ENCODE results near the gene CTSE.

The CTSE gene

GRCh38 chr1:206049919-206050600, 26.4 kb upstream of the CTSE start:
- DNase-seq, result no peak

DNA sequence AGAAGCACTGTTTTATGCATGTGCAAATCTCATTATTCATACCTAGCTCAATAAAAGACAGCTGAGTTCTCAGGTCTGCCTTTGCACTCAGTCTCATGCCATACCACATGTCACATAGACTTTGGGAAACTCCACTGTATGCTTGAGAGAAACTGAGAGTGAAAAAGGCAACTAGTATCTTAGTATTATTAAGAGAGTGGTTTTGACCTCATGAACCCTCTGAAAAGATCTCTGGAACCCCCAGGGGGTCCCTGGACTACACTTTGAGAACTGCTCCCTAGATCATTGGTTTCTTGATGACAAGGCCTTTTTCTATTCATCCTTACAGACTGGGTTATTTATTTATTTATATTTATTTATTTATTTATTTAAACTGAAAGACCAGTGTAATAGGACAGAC, 25.6 kb upstream of the CTSE start:
- DNase-seq, result no peak

DNA sequence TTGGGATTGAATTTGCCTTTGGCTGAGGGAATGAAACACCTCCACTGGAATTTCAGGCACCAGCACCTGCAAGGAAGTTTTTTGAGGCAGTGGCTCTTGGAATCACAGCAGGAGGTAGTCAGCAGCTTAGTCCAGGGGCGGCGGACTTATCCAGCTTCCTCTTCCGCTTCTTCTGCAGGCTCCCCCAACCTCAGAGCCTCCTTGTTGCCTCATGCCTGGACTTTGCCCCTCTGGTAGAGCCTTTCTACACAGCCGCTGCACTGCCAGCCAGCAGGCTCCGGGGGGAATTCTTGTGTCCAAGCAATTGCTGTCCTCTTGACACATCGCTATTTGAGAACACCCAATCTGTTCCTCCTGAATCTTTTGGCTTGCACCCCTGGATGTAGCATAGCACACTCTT, 24.9 kb upstream of the CTSE start:
- no peak for DNase-seq

GRCh38 chr1:206047271-206047670, 23.6 kb upstream of the CTSE start:
- DNase-seq, result no peak

GRCh38 chr1:206041640-206042039, 17.9 kb upstream of the CTSE start:
- DNase-seq, result peak; percentile 63

- no peak for DNase-seq
Observed at GRCh38 chr1:206040328-206040727, 16.6 kb upstream of the CTSE start.

GRCh38 chr1:206039046-206039973, 15.6 kb upstream of the CTSE start:
- DNase-seq, result no peak

- DNase-seq, result no peak
Observed at GRCh38 chr1:206037581-206037980, 13.9 kb upstream of the CTSE start.

GRCh38 chr1:206036663-206037455, 13.2 kb upstream of the CTSE start:
- DNase-seq, result no peak

GRCh38 chr1:206035027-206035426, 11.3 kb upstream of the CTSE start:
- DNase-seq, result no peak

GRCh38 chr1:206032380-206033140, 8.9 kb upstream of the CTSE start:
- no peak for DNase-seq

DNA sequence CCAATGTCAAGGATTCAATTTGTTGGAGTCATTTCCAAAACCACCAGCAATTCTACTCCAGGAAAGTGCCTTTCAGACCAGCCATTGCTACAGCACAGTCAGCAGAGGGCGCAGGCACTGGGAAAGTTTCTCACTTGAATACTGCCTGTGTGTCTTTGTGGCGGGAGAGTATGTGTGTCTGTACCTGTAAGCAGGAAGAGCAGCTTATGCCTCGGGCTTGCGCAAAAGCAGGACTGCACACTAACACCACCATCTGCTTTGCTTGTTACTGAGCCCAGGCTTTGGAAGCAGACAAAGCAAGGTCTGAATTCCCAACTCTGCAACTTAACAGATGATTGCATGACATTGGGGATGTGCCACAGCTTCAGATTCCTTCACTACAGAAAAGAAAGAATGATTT, 7.0 kb upstream of the CTSE start:
- peak; percentile 86 for DNase-seq

DNA sequence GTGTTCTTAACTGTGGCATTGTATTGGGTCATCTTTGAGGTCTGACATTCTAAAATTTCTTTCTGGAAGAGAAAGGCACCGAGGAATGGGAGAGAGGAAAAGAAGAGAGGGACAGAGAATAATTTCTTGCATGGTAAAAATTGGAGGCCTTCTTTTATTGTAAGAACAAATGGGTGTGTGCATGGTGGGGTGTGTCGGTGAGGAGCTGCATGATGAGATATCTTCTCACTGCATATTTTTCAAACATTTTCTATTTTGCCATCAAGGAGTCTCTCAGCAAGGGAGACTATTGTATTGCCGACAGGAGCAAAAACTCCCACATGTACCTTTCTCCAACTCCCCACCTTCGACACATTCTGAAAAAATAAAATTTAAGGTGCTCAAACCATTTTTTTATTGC, 6.5 kb upstream of the CTSE start:
- DNase-seq, result no peak

- DNase-seq, result no peak
Observed at GRCh38 chr1:206029484-206029883, 5.8 kb upstream of the CTSE start.

- DNase-seq, result no peak
Observed at GRCh38 chr1:206025283-206025820, 1.7 kb upstream of the CTSE start.

GRCh38 chr1:206022766-206023165, 929 bp downstream of the CTSE start:
- DNase-seq, result no peak

DNA sequence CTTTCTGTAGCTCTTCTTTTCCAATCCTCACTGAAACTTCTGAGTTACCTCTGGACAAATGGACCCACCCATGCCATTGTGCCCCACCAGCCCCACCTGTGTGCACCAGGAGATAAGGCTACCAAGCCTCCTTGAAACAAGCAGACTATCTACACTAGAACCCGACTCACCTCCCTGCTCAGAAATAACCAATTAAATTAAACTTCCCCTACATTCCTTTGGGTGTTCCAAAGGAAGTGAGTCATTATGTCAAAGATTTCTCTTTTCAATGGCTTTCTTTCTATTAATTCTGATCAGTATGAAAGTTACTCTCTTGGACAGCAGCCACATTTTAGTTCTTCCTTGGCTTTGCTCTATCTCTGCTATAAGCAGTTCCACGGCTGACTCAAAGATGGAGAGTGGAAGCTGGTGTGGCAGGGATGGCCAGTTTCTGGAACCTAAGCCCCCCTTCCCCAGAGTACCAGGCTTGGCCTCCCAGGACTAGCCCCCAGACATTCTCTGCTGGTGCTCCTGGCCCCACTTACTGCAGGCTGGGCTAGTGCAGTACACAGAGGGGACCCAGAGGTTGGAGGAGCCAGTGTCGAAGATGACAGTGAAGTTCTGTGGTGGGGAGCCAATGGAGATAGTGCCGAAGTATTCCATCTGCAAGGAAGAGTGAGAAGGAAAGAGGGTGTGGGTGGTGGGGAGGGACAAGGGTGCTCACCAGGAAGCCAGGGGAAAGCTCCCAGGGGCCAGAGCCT, 1.9 kb downstream of the CTSE start:
- no peak for DNase-seq

DNA sequence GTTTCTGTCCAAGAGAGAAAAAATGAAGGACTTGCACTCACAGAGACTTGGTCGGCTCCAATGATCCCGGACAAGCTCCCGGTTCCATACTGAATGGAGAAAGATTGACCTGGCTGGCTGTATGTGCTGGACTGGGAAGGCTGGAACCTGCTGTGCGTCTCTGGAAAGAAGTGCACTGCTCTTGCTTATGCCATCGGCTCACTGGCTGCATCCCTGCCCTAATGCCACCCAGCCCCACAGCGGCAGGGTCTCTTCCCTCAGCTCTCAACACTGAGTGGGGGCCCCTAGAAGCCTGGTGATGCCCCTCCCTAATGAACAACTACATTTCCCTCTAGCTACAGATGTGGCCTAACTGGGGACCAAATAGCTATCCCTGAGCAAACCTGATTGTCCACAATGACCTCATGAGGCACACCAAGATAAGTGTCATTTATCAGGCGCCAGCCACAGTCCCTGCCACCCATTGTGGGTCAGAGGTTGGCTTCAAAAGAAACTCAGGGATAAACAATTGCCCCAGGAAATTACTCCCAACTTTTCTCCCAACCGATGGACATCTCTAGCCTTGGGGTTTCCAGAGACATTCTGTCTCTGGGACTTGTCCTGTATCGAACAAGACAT, 2.6 kb downstream of the CTSE start:
- no peak for DNase-seq

DNA sequence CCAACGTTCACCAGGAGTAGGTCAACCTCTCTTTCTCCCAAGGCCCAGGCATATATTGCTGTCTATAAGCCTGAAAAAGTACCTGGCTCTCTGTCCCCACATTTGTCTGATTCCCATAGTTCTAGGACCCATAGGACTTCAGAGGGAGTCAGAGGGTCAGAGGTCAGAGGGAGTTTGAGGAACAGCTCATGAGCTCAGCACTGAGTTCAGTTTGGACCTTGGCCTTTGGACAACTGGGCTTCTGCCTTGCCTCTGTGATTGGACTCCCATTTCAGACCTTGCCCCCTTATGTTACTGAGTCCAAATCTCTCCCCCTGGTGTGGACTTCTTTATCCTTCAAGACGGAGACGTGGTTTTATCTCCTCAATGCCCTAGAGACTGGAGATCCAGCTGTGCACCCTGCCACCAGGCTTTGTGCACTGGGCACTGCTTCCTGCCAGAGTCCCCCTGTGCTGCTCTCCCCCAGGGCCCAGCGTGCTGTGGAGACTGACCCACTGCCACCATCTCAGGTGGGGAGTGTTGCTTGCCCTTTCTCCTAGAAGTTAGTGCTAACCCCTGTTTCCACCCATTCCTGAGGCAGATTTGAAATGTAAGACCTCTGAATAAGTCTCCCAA, 3.2 kb downstream of the CTSE start:
- DNase-seq, result no peak

- DNase-seq, result no peak
Observed at GRCh38 chr1:206015071-206015470, 8.6 kb downstream of the CTSE start.

DNA sequence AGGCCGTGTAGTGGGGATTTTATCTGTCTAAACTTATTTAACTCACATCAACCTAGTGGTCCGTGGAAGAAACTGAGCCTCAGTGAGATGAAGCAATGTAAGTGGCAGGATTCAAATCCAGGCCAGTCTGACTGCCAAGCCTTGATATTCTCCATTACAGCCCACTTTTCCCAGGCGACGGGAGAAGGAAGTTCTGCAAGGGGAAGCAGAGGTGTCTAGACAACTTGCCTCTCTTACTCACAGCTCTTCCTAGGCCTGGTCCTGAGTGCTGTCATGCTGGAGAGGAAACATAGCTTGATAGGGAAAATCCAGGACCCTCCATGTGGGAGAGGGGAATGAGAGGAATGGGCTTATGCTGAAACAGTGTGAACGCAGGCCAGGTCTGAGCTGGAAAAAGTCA, 9.1 kb downstream of the CTSE start:
- DNase-seq, result no peak

All from NCI-H1694 treated with DMSO at 0.1 percent for 48 hours (cell line).